ENCODE results near the gene RNF123.

DNA sequence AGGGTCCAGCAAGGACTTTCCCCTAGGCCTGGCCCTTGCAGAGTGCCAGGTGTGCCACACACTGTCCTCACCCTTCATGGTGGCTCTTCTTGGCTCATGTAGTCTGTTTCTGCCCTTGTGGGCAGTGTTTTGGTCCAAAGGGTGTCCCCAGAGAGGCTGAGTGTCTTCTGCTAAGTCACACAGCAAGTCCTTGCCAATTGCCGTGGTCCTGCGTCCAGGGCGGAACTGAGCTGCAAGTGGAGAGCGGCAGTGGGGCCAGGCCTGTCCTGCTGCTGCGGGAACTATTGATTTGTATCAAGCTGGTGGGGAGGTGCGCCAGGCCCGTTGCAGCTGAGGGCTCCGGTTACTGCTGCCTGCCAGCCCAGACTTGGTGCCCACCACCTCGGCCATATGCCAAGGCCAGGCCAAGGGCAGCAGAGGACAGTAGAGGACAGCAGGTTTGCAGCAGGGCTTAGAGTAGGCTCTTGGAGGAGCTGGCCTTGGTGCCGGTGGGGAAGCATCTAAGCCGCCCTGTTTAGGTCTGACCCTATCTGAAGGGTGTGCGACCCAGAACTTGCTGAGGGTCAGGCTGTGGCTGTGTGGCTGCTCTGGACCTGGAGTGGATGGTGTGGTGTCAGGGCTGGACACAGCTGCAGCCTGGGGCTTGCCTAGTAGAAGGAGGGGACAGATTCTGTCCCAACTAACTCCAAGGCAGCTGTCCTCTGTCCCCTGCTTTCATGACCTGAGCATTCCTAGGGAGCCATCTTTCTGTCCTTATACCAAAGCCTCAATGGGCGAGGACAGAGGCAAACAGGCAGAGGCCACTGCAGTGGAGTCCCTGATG, 25.6 kb downstream of the RNF123 start:
- no peak for TF ChIP-seq CTCF (conservative IDR thresholded peaks at IDR 0.05; ENCODE audit: low read depth in 2 of 2)
- no peak for TF ChIP-seq ZNF331 (CRISPR knock-in tag; IDR thresholded peaks at IDR 0.05; ENCODE audit: low read depth)
- no peak for TF ChIP-seq POLR2AphosphoS5 (IDR thresholded peaks at IDR 0.05; ENCODE audit: low read depth)

Measured in GM23338 (cell line).